Panc1 (cell line): ENCODE data around the gene MAOB. TPM values are rescaled to one million over a fixed set of nuclear protein-coding genes. Genes with fewer than 3 reads are reported as not detected.
A peak's percentile ranks its signal among the peaks of the same experiment; 100 is the strongest.

Source experiments
- ATAC-seq: fragments of 200-7000 bp; cut with Tn5 transposase; 2 replicates; pipeline ENCODE4 v1.9.1; 2020; ENCODE audit warnings: mild to moderate bottlenecking, moderate library complexity
- BruUV-seq: library from RNA; stranded (reverse); fragments of 400-500 nt; replicated peaks from 2 replicates; lab custom pipeline; 2021; lab: Mats Ljungman, UMichigan
- CTCF ChIA-PET: fragments of 300-600 bp; sonication (Branson Sonifier 250); formaldehyde crosslinking; loops from one replicate; lab custom pipeline; 2022; ENCODE audit warnings: antibody characterized with exemption; lab: Charles Lee
- POLR2A ChIA-PET: fragments of 300-600 bp; sonication (Branson Sonifier 250); formaldehyde crosslinking; loops from one replicate; lab custom pipeline; 2022; ENCODE audit warnings: antibody characterized with exemption; lab: Charles Lee
- DNase-seq: peaks from one replicate; pipeline ENCODE4 v3.0.0-alpha.2; 2010; ENCODE audit warnings: low read depth, low spot score
- H3K27ac ChIP-seq: 2 replicates; pipeline ENCODE4 v1.5.1; 2011; ENCODE audit warnings: mild to moderate bottlenecking, low read length, inconsistent platforms
- H3K27me3 ChIP-seq: fragments of 200-500 bp; sonication (Bioruptor generic); 2 replicates; pipeline ENCODE4 v1.6.0; 2014; ENCODE audit warnings: low read length, inconsistent platforms; ENCODE audit not compliant: control insufficient read depth, insufficient read depth
- H3K36me3 ChIP-seq: fragments of 200-500 bp; sonication (Bioruptor generic); 2 replicates; pipeline ENCODE4 v1.5.1; 2014; ENCODE audit warnings: inconsistent platforms, mild to moderate bottlenecking, low read length, moderate library complexity; ENCODE audit not compliant: control insufficient read depth, insufficient read depth
- H3K4me1 ChIP-seq: 2 replicates; pipeline ENCODE4 v1.5.1; 2011; ENCODE audit warnings: inconsistent platforms, mild to moderate bottlenecking, low read length, moderate library complexity; ENCODE audit not compliant: control insufficient read depth, insufficient read depth
- H3K4me3 ChIP-seq, 2 experiments: 2 replicates each; pipeline ENCODE4 v1.5.1; 2011 to 2012; ENCODE audit warnings: low read depth in 2 of 2, low read length in 2 of 2, mild to moderate bottlenecking in 2 of 2, inconsistent platforms in 1 of 2, moderate library complexity in 1 of 2
- H3K9me3 ChIP-seq: fragments of 200-500 bp; sonication (Bioruptor generic); 2 replicates; pipeline ENCODE4 v1.5.1; 2014; ENCODE audit warnings: low read depth, mild to moderate bottlenecking, inconsistent platforms, low read length, moderate library complexity; ENCODE audit not compliant: control insufficient read depth, insufficient read depth
- CTCF ChIP-seq: fragments of 450-650 bp; IDR thresholded peaks from 2 replicates; pipeline ENCODE4 v1.5.1; 2017; ENCODE audit warnings: mild to moderate bottlenecking
- POLR2AphosphoS5 ChIP-seq: IDR thresholded peaks from 2 replicates; pipeline ENCODE4 v1.6.1; 2012; ENCODE audit warnings: mild to moderate bottlenecking, low read depth, low read length, moderate library complexity
- REST ChIP-seq, 2 experiments: IDR thresholded peaks; 2 replicates each; pipeline ENCODE4 v1.6.1; 2011 to 2012; ENCODE audit warnings: low read depth in 2 of 2, control low read depth in 1 of 2, low read length in 1 of 2, mild to moderate bottlenecking in 1 of 2, moderate library complexity in 1 of 2; ENCODE audit not compliant: insufficient read depth in 1 of 2
- SIN3A ChIP-seq: IDR thresholded peaks from 2 replicates; pipeline ENCODE4 v1.6.1; 2012; ENCODE audit warnings: low read depth, mild to moderate bottlenecking, low read length, moderate library complexity, borderline replicate concordance; ENCODE audit not compliant: insufficient read depth
- TCF7L2 ChIP-seq: IDR thresholded peaks from 2 replicates; pipeline ENCODE4 v1.6.1; 2011; ENCODE audit warnings: mild to moderate bottlenecking, low read depth, low read length, inconsistent platforms
- in situ Hi-C: cut with HindIII; loops from 2 replicates; pipeline ENCODE4 v1.10.0; 2016; ENCODE audit warnings: low sequenced_read_pairs, low pct_unique_long_range_greater_than_20kb
- intact Hi-C: fragments of 100-400 bp; cut with micrococcal nuclease; formaldehyde crosslinking; loops from one replicate; pipeline ENCODE4 v1.10.0; 2022; ENCODE audit not compliant: unreplicated experiment
- total RNA-seq: library from RNA; stranded (reverse); gene quantifications from one replicate; pipeline ENCODE4 v1.2.1, GENCODE V29; 2021; ENCODE audit not compliant: unreplicated experiment

MAOB gene
- total RNA-seq, 1 experiment from 2014 or later, result not detected

GRCh38 chrX:43836435-43837184, 45.6 kb downstream of the MAOB start:
- CTCF ChIA-PET, result interaction anchor here (0.5 to 1.1 kb wide), 2 partner anchors 102 to 1122 kb away, joined by 5 to 20 read pairs; no protein-coding TSS in a partner anchor

GRCh38 chrX:43835559-43835958, 46.7 kb downstream of the MAOB start:
- in situ Hi-C loops, result no loop called here
- Histone ChIP-seq H3K9me3 (no peaks in the 10 kb centered on the region), H3K4me1 (no peaks in the 10 kb centered on the region), H3K27me3 (no peaks in the 10 kb centered on the region), H3K4me3 (no peak overlapping the region), H3K36me3 (no peaks in the 10 kb centered on the region), H3K27ac (no peak overlapping the region)
- no peak for TF ChIP-seq SIN3A
- no peak for TF ChIP-seq POLR2AphosphoS5
- no peak for TF ChIP-seq TCF7L2
- no peak for TF ChIP-seq REST (IDR thresholded peaks at IDR 0.05; ENCODE audit: insufficient read depth in 1 of 2, low read depth in 2 of 2, low read length in 1 of 2)
- TF ChIP-seq CTCF, result no peak
- intact Hi-C loops, result loop anchor here (10.0 kb wide), 1 partner anchor 99 kb away; no protein-coding TSS in a partner anchor
- no TSS peak for BruUV-seq
- POLR2A ChIA-PET, result no interaction called here
- CTCF ChIA-PET, result interaction anchor here (1.1 kb wide), 1 partner anchor 103 kb away, joined by 5 read pairs; no protein-coding TSS in a partner anchor
- ATAC-seq (no peak), DNase-seq (no peak)

More at GRCh38 chrX:43836435-43837184, 45.6 kb downstream of the MAOB start:
- no TSS peak for BruUV-seq
- intact Hi-C loops (loop anchor here (10.0 kb wide), 1 partner anchor 98 kb away; no protein-coding TSS in a partner anchor), in situ Hi-C loops (no loop called here)
- no peaks in the 10 kb centered on the region for H3K36me3 ChIP-seq
- no peaks in the 10 kb centered on the region for H3K4me1 ChIP-seq
- POLR2A ChIA-PET, result no interaction called here
- TF ChIP-seq SIN3A, result no peak
- TF ChIP-seq CTCF, result peak; percentile 56; the same call in 1 of the 2 replicates
- no peak for TF ChIP-seq REST (IDR thresholded peaks at IDR 0.05; ENCODE audit: insufficient read depth in 1 of 2, low read depth in 2 of 2, low read length in 1 of 2)
- no peaks in the 10 kb centered on the region for H3K27me3 ChIP-seq
- DNase-seq (peak; percentile 5), ATAC-seq (no peak)
- H3K4me3 ChIP-seq, result no peak overlapping the region
- no peaks in the 10 kb centered on the region for H3K9me3 ChIP-seq
- no peak overlapping the region for H3K27ac ChIP-seq
